IPS-18c (cell line): ENCODE data around the gene TCERG1L.

ENCODE experiments used
- H3K4me3 ChIP-seq: 2 replicates; pipeline ENCODE4 v1.7.0; 2013; ENCODE audit warnings: low read depth, mild to moderate bottlenecking, low read length, moderate library complexity; ENCODE audit not compliant: insufficient read depth
- H3K9me3 ChIP-seq: one replicate; pipeline ENCODE4 v1.6.1; 2013; ENCODE audit warnings: mild to moderate bottlenecking, low read length, moderate library complexity; ENCODE audit not compliant: control insufficient read depth, insufficient read depth

TCERG1L gene

GRCh38 chr10:131127138-131127589 lies 184.4 kb downstream of the TCERG1L start:
- H3K4me3 ChIP-seq, result no peak overlapping the region
- peaks cover 40% of the 10 kb centered on the region for H3K9me3 ChIP-seq

- H3K4me3 ChIP-seq, result no peak overlapping the region
- peaks cover 40% of the 10 kb centered on the region for H3K9me3 ChIP-seq
These were observed 185.0 kb downstream of the TCERG1L start for GRCh38 chr10:131126321-131127137.

GRCh38 chr10:131125511-131126225 lies 185.9 kb downstream of the TCERG1L start:
- Histone ChIP-seq H3K9me3 (peaks cover 41% of the 10 kb centered on the region), H3K4me3 (no peak overlapping the region)

- no peak overlapping the region for H3K4me3 ChIP-seq
- peaks cover 42% of the 10 kb centered on the region for H3K9me3 ChIP-seq
These were observed 186.6 kb downstream of the TCERG1L start for GRCh38 chr10:131124945-131125344.

- Histone ChIP-seq H3K4me3 (no peak overlapping the region; the same call in 1 of the 2 replicates), H3K9me3 (peaks cover 42% of the 10 kb centered on the region)
These were observed 188.0 kb downstream of the TCERG1L start for GRCh38 chr10:131123496-131123895.

- Histone ChIP-seq H3K9me3 (peaks cover 39% of the 10 kb centered on the region), H3K4me3 (no peak overlapping the region)
These were observed 189.9 kb downstream of the TCERG1L start for GRCh38 chr10:131121511-131122035.

- no peak overlapping the region for H3K4me3 ChIP-seq
- H3K9me3 ChIP-seq, result peaks cover 39% of the 10 kb centered on the region
These were observed 191.7 kb downstream of the TCERG1L start for GRCh38 chr10:131119626-131120355.

GRCh38 chr10:131117416-131118212 lies 193.9 kb downstream of the TCERG1L start:
- Histone ChIP-seq H3K4me3 (no peak overlapping the region), H3K9me3 (peaks cover 38% of the 10 kb centered on the region)

GRCh38 chr10:131116991-131117375 lies 194.5 kb downstream of the TCERG1L start:
- Histone ChIP-seq H3K9me3 (peaks cover 36% of the 10 kb centered on the region), H3K4me3 (no peak overlapping the region)

GRCh38 chr10:131116216-131116990 lies 195.1 kb downstream of the TCERG1L start:
- H3K4me3 ChIP-seq, result no peak overlapping the region

GRCh38 chr10:131115801-131116200 lies 195.7 kb downstream of the TCERG1L start:
- Histone ChIP-seq H3K9me3 (peaks cover 31% of the 10 kb centered on the region), H3K4me3 (no peak overlapping the region)

More at GRCh38 chr10:131116216-131116990, 195.1 kb downstream of the TCERG1L start:
- peaks cover 34% of the 10 kb centered on the region for H3K9me3 ChIP-seq

- Histone ChIP-seq H3K4me3 (no peak overlapping the region), H3K9me3 (peaks cover 26% of the 10 kb centered on the region)
These were observed 196.2 kb downstream of the TCERG1L start for GRCh38 chr10:131115321-131115720.

GRCh38 chr10:131114846-131115245 lies 196.7 kb downstream of the TCERG1L start:
- Histone ChIP-seq H3K4me3 (no peak overlapping the region), H3K9me3 (peaks cover 31% of the 10 kb centered on the region)

- peaks cover 31% of the 10 kb centered on the region for H3K9me3 ChIP-seq
- no peak overlapping the region for H3K4me3 ChIP-seq
These were observed 197.7 kb downstream of the TCERG1L start for GRCh38 chr10:131113709-131114291.

- H3K9me3 ChIP-seq, result peaks cover 29% of the 10 kb centered on the region
- no peak overlapping the region for H3K4me3 ChIP-seq
These were observed 198.4 kb downstream of the TCERG1L start for GRCh38 chr10:131113165-131113564.

- H3K9me3 ChIP-seq, result peaks cover 31% of the 10 kb centered on the region
- H3K4me3 ChIP-seq, result no peak overlapping the region
These were observed 198.8 kb downstream of the TCERG1L start for GRCh38 chr10:131112691-131113090.
